HG03280 (cell line): Measurements from ENCODE around the gene LGALS9B.
"Not testable (repeated sequence)": the region's sequence is repeated elsewhere in the genome, so short reads cannot be mapped to it uniquely, and the experiment has no call there.

Experiments used
- ATAC-seq: cut with Tn5 transposase; IDR thresholded peaks from one replicate; pipeline ENCODE4 v1.9.1; 2021; ENCODE audit warnings: mild to moderate bottlenecking, moderate library complexity; ENCODE audit not compliant: unreplicated experiment

Gene LGALS9B

DNA sequence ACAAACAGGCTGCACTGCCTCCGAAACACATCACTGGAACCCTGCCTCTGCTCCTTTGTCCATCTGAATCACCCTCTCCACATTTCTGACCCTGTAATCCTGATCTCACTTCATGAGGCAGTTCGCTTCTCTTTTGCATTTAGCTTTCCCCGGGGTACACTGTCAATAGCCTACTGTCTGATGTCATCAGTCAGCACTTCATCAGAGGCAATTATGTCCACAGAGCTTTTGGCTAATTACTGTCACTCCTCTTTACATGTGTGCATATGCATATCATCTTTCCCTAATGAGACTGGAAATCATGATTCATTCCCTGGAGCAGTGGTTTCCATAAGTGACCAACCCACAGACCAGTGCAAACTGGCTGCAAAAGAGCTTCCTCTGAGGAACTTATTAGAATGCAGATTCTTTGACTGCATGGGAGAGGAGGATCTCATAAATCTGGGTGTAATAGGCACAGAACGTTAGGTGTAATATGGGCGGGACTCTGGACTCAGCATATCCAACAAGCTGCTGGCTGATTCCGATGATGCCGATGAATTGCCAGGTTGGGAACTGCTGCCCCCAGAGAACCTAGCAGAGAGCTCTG is 49.8 kb downstream of the LGALS9B start:
- not testable (repeated sequence) for ATAC-seq

DNA sequence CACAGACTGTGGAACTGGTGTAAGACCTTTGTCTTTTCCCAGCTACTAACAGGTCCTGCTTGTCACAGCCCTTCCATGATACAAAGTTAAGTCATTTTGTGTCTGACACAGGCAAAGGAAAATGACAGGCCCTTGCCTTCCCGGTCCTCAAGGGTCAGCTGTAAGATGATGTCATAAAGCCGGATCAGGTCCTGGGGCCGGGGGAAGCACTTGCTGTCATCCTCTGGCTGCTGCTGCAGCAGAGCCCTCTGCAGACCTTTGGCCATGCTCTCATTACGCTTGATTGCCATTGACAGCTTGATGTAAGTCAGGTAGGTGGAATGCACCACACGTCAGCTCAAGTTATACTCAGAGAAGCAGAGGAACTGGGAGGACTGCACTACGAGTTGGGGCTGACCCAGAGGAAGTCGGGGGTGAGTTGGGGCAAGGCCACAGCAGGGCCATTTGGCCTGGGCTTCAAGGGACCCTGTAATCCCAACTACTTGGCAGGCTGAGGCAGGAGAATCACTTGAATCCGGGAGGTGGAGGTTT is 50.9 kb downstream of the LGALS9B start:
- not testable (repeated sequence) for ATAC-seq

DNA sequence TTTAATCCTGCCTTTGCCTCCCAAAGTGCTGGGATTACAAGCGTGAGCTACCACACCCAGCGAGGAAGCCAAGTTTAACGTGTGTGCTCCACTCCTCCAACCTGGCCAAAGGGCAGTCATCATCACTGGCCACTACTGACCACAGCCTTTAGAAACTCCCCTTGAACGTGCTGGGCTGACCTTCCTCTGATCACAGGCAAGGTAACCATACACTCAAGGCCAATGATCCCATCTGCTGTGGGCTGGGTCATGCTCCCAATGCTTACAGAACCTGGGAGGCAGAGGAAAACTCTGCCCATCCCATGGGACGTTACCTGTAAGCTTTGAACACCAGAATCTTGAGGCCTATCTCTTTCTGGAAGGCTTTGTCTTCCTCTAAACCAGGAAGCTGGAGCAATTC is 51.9 kb downstream of the LGALS9B start:
- not testable (repeated sequence) for ATAC-seq

DNA sequence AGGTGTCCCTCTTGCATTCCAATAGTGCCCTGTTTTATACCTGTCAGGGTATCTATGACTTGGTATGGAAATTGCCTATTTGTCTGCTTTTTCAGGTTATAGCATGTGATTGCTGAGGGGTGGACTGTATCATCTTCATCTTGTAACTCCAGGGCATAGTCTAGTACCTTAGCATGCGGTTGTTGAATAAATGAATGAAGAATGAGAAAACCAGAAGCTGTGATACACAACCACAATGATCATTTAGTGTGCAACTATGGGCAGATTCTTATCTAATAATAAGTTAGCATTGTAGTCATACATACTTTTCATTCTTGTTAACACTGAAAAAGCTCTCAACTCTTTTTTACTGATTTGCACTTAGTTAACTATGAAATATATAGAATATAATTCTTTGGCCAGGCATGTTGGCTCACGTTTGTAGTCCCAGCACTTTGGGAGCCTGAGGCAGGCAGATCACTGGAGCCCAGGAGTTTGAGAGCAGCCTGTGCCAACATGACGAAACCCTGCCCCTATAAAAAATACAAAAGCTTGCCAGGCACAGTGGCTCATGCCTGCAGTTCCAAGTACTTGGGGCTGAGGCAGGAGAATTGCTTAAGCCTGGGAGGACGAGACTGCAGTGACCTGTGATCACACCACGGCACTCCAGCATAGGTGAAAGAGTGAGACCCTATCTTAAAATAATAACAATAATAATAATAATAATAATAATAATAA is 65.9 kb downstream of the LGALS9B start:
- not testable (repeated sequence) for ATAC-seq

DNA sequence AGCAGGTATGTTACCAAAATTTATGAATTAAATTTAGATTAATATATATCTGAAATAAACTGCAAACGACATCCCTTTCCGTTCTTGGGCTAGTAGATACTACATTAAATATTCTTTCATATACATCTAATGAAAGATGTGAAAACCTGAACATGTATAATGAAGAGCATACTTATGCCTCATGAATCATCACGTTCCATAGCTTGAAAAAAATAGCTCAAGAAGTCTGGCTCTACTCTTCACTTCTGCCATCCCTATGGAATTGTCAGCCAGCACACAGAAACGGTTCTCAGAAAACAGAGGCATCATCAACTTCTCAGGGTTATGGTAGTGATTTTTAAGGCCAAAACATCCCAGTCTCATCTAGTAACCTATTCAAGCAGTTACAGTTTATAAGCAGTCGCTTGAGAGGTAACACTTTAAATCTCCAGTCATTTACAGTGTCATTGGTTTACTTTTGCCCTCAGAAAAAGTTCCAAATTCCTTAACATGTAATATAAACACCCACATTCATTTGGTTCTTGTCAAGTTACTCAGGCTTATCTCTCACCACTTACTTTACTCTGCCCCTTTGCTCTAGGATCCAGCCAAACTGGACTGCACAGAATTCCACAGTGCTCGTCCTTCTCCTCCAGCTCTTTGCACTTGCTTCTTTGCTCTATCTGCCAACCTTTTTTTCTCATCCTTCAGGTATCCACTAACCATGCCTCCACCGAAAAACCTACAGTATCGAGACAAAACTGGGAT is 66.6 kb downstream of the LGALS9B start:
- ATAC-seq: not testable (repeated sequence)
